Neural progenitor cell (in vitro differentiated cells): ENCODE measurements around the gene ADGRG4.

Experiments used
- CTCF ChIP-seq: fragments of 200-600 bp; sonication (generic); IDR thresholded peaks from 2 replicates; pipeline ENCODE4 v1.5.1; 2017; ENCODE audit warnings: antibody characterized with exemption, mild to moderate bottlenecking
- EZH2 ChIP-seq: fragments of 200-600 bp; sonication (generic); IDR thresholded peaks from 2 replicates; pipeline ENCODE4 v1.6.1; 2017; ENCODE audit warnings: antibody characterized with exemption, mild to moderate bottlenecking, moderate library complexity
- EZH2phosphoT487 ChIP-seq: fragments of 200-600 bp; sonication (generic); IDR thresholded peaks from 2 replicates; pipeline ENCODE4 v1.6.1; 2017; ENCODE audit warnings: antibody characterized with exemption

- TF ChIP-seq CTCF = no peak
- no peak for TF ChIP-seq EZH2
- no peak for TF ChIP-seq EZH2phosphoT487
These were observed 29.5 kb upstream of the ADGRG4 start for GRCh38 chrX:136271300-136271699.
